ENCODE data around the gene ITPRID2.

Gene ITPRID2

GRCh38 chr2:181872178-181872577 lies 19.4 kb upstream of the ITPRID2 start:
- Histone ChIP-seq H3K79me2 (ENCODE audit: insufficient read depth, low read length) (no peaks in the 10 kb centered on the region), H3K4me3 (ENCODE audit: insufficient read depth, low read length, poor library complexity, severe bottlenecking) (no peak overlapping the region), H3K9ac (ENCODE audit: low read length) (no peak overlapping the region), H2AFZ (ENCODE audit: low read depth, low read length, severe bottlenecking) (no peak overlapping the region), H3K9me2 (replicated peaks; ENCODE audit: insufficient read depth, low read length) (no peaks in the 10 kb centered on the region), H3F3A (ENCODE audit: insufficient read depth) (no peaks in the 10 kb centered on the region), H3K27ac (ENCODE audit: low read depth, low read length) (no peak overlapping the region), H3K4me2 (ENCODE audit: low read depth, low read length, poor library complexity, severe bottlenecking) (no peak overlapping the region), H3K9me3 (ENCODE audit: insufficient read depth, low read length) (no peaks in the 10 kb centered on the region), H3K36me3 (ENCODE audit: low read length) (no peaks in the 10 kb centered on the region), H4K20me1 (ENCODE audit: low read depth, low read length) (no peaks in the 10 kb centered on the region), H3K27me3 (ENCODE audit: low read length) (no peaks in the 10 kb centered on the region)
- TF ChIP-seq EZH2phosphoT487 (conservative IDR thresholded peaks at IDR 0.05; ENCODE audit: low read length): no peak

GRCh38 chr2:181876614-181877063 lies 14.9 kb upstream of the ITPRID2 start:
- TF ChIP-seq EZH2phosphoT487 (conservative IDR thresholded peaks at IDR 0.05; ENCODE audit: low read length) (no peak), CTCF (IDR thresholded peaks at IDR 0.05; ENCODE audit: insufficient read depth, low read length, poor library complexity, severe bottlenecking) (no peak)
- no peak overlapping the region for H3K9ac ChIP-seq (ENCODE audit: low read length)

GRCh38 chr2:181877181-181877664 lies 14.3 kb upstream of the ITPRID2 start:
- Histone ChIP-seq H3K9me3 (ENCODE audit: insufficient read depth, low read length) (no peaks in the 10 kb centered on the region), H3K27me3 (ENCODE audit: low read length) (no peaks in the 10 kb centered on the region), H2AFZ (ENCODE audit: low read depth, low read length, severe bottlenecking) (no peak overlapping the region), H3K4me2 (ENCODE audit: low read depth, low read length, poor library complexity, severe bottlenecking) (no peak overlapping the region), H3K36me3 (ENCODE audit: low read length) (no peaks in the 10 kb centered on the region), H3K9me2 (replicated peaks; ENCODE audit: insufficient read depth, low read length) (no peaks in the 10 kb centered on the region), H3K27ac (ENCODE audit: low read depth, low read length) (no peak overlapping the region), H4K20me1 (ENCODE audit: low read depth, low read length) (no peaks in the 10 kb centered on the region), H3K4me3 (ENCODE audit: insufficient read depth, low read length, poor library complexity, severe bottlenecking) (no peak overlapping the region), H3F3A (ENCODE audit: insufficient read depth) (no peaks in the 10 kb centered on the region), H3K9ac (ENCODE audit: low read length) (no peak overlapping the region), H3K79me2 (ENCODE audit: insufficient read depth, low read length) (no peaks in the 10 kb centered on the region)
- no peak for TF ChIP-seq EZH2phosphoT487 (conservative IDR thresholded peaks at IDR 0.05; ENCODE audit: low read length)
- TF ChIP-seq CTCF (IDR thresholded peaks at IDR 0.05; ENCODE audit: insufficient read depth, low read length, poor library complexity, severe bottlenecking): no peak

More at GRCh38 chr2:181876614-181877063, 14.9 kb upstream of the ITPRID2 start:
- H3K4me2 ChIP-seq (ENCODE audit: low read depth, low read length, poor library complexity, severe bottlenecking): no peak overlapping the region
- H3K4me3 ChIP-seq (ENCODE audit: insufficient read depth, low read length, poor library complexity, severe bottlenecking): no peak overlapping the region
- H3F3A ChIP-seq (ENCODE audit: insufficient read depth): no peaks in the 10 kb centered on the region
- no peak overlapping the region for H3K27ac ChIP-seq (ENCODE audit: low read depth, low read length)
- no peaks in the 10 kb centered on the region for H3K9me2 ChIP-seq (replicated peaks; ENCODE audit: insufficient read depth, low read length)
- no peaks in the 10 kb centered on the region for H3K36me3 ChIP-seq (ENCODE audit: low read length)
- no peaks in the 10 kb centered on the region for H3K79me2 ChIP-seq (ENCODE audit: insufficient read depth, low read length)
- no peaks in the 10 kb centered on the region for H3K9me3 ChIP-seq (ENCODE audit: insufficient read depth, low read length)
- H3K27me3 ChIP-seq (ENCODE audit: low read length): no peaks in the 10 kb centered on the region
- H4K20me1 ChIP-seq (ENCODE audit: low read depth, low read length): no peaks in the 10 kb centered on the region
- H2AFZ ChIP-seq (ENCODE audit: low read depth, low read length, severe bottlenecking): no peak overlapping the region

- H3K4me3 ChIP-seq (ENCODE audit: insufficient read depth, low read length, poor library complexity, severe bottlenecking): no peak overlapping the region
Measured at GRCh38 chr2:181878448-181878847, 13.1 kb upstream of the ITPRID2 start.

More at GRCh38 chr2:181878448-181878847, 13.1 kb upstream of the ITPRID2 start:
- no peaks in the 10 kb centered on the region for H3F3A ChIP-seq (ENCODE audit: insufficient read depth)
- no peaks in the 10 kb centered on the region for H3K9me2 ChIP-seq (replicated peaks; ENCODE audit: insufficient read depth, low read length)
- H3K9ac ChIP-seq (ENCODE audit: low read length): no peak overlapping the region
- H3K4me2 ChIP-seq (ENCODE audit: low read depth, low read length, poor library complexity, severe bottlenecking): no peak overlapping the region
- no peaks in the 10 kb centered on the region for H3K79me2 ChIP-seq (ENCODE audit: insufficient read depth, low read length)
- H3K27me3 ChIP-seq (ENCODE audit: low read length): no peaks in the 10 kb centered on the region
- no peak overlapping the region for H3K27ac ChIP-seq (ENCODE audit: low read depth, low read length)
- no peaks in the 10 kb centered on the region for H4K20me1 ChIP-seq (ENCODE audit: low read depth, low read length)
- H3K36me3 ChIP-seq (ENCODE audit: low read length): no peaks in the 10 kb centered on the region
- no peak overlapping the region for H2AFZ ChIP-seq (ENCODE audit: low read depth, low read length, severe bottlenecking)
- H3K9me3 ChIP-seq (ENCODE audit: insufficient read depth, low read length): no peaks in the 10 kb centered on the region
- TF ChIP-seq EZH2phosphoT487 (conservative IDR thresholded peaks at IDR 0.05; ENCODE audit: low read length) (no peak), CTCF (IDR thresholded peaks at IDR 0.05; ENCODE audit: insufficient read depth, low read length, poor library complexity, severe bottlenecking) (no peak)

All from SU-DHL-6 (cell line).